NCI-H1694 treated with DMSO at 0.1 percent for 48 hours (cell line): ENCODE data around the gene BCKDHB.
"Not testable (repeated sequence)": the region's sequence is repeated elsewhere in the genome, so short reads cannot be mapped to it uniquely, and the experiment has no call there.

Experiments
- DNase-seq: peaks from one replicate; lab custom pipeline; 2025; lab: John Stamatoyannopoulos, UW

BCKDHB gene

DNA sequence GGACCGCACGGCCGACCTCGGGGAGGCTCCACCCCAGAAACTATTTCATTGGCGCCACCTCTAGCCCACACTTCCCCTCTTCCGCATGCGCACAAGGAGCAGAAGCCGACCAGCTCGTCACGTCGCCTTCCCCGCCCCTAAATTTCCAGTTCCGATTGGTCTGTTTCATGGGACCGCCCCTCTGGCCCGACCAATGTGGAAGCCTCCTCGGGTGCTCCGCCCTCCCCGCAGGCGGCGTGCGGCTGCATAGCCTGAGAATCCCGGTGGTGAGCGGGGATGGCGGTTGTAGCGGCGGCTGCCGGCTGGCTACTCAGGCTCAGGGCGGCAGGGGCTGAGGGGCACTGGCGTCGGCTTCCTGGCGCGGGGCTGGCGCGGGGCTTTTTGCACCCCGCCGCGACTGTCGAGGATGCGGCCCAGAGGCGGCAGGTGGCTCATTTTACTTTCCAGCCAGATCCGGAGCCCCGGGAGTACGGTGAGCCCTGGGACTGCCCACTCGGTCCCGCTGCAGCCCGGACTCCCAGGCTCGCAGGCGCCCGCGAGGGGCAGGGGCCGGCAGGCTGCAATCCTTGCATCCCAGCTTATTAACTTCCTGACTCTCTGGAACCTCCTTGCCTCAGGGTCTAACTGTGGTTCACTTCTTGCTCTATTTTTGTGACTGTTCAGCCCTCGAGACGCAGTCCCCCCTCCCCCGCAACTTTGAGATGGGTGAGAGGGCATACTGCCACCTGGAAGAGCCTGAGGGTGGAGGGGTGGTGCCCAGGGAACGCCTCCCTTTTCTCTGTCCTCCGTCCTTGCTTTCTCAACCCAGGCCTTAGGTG lies at the start of gene BCKDHB:
Gene BCKDHB, plus strand, starts transcription at position 254 of the 818 bp plus-strand sequence. Its CDS starts 23 bp downstream, at position 277.
- DNase-seq, result peak; percentile 94

DNA sequence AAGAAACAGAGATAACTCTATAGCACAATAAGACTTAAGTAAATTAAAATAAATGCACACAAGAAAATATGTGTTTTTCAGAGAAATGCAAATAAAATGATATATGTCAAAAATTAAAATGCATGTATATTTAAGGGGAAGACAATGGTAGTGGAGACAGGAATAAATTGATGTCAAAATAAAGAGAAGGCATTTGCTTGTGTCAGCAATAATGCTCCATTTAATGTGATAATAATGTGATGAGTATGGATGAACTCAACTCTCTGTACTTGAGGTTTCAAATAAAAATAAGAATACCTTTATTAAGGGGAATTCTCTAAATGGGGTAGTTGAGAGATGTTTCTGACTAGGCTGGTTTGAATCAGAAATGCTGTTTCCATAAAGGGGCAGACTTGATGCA lies 45.7 kb upstream of the BCKDHB start:
- DNase-seq, result no peak

DNA sequence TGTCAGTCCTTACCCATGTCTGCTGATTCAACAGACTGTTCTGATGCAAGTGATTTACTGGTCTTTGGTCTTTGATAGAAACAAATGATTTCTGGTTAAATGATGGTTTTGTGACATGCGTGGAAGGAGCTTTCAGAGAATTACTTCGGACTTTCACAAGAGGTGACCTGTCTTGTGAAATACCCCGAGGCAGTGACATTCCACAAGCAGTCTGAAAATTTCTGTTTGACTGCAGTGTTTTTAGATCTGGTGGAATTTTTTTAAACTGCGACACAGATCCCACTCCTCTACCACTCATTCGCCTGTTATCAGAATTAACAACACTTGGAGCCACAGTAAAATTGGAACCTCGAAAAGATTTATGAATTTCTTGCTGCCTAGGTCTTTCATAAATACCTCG lies 38.3 kb upstream of the BCKDHB start:
- DNase-seq, result not testable (repeated sequence)

DNA sequence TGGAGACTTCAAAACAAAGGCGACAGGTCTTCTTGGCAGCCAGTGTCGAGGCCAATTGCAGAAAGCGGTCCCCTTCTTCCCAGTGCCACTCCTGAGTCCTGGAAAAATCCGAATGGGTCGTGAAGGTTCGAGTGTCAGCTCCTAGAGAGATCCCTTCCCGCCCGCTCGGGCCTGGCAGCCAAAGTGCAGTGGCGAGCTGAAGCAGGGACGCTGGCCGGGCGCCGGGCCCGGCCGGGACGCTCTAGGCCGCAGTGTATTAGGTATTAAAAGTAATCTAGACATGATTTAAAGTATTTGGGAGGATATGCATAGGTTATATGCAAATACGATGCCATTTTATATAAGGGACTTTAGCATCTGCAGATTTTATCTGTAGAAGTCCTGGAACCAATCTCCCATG lies 36.0 kb upstream of the BCKDHB start:
- not testable (repeated sequence) for DNase-seq

DNA sequence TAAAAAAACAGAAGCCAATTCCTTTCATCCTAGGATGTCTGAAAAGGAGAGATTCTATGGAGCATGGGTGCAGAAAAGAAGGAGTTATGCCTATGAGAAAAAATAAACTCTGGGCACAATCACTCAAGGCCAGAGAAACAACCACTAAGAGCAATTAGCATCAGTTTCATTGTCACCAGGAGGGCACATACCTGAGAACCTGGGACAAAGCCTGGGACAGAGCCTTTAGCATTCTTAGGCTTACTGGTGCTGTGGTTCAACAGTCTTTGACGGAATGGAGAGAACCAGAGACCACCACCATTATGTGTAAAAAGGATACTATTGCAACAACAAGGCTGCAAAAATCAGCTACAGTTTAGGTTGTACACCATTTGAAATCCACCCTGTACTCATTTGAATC lies 29.4 kb upstream of the BCKDHB start:
- DNase-seq, result no peak

DNA sequence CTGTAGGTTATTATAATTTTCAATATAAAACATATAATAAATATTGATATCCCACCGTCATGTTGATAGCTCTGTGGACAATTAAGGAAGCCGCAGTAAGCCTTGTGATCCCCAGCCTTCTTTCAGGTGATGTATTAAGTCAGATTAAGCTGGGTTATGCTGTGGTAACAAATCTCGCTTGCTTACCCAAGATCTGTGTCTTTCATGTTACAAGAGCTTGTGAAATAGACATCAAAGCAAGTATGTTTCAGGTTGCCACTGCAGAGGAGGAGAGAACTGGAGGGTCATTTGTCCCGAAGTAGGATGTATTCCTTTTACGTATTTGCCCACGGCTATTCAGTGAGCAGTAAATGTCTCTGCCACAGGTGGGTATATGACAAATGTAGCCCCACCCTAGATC lies 17.8 kb upstream of the BCKDHB start:
- no peak for DNase-seq

DNA sequence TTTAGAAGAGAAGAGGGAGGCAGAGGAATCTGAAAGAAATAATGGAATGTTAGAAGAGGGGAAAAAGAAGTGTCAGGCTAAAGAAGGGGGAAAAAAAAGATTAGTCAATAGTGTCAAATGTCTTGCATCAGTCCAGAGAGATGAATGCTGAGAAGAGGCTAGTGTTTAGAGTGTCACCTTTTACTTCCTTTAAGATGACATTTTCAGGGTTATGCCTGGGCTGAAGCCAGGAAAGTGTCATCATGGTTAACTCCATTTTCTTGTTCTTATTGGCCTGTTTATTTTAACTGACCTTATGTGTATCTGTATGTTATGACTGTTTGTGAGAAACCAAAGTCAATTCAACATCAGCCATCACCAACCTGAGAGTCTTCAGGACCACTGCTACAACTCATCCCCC lies 15.0 kb upstream of the BCKDHB start:
- no peak for DNase-seq

DNA sequence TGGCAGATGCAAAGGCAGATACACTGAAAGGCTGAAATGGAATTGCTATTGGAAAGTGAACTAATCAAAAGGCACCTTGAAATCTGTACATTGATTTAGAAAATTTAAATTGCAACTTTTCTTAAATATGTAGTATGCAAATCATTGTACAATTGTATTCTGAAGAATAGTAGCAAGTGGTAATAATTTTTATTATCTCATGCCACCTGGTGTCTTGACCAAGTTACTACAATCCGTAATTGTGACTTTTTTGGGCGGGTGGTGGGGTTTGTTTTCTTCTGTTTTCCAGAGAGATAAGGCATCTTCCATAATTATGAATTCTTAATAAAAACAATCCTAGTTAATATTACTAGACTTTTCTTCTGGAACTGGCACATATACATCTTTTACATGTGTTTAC lies 12.5 kb upstream of the BCKDHB start:
- peak; percentile 24 for DNase-seq

DNA sequence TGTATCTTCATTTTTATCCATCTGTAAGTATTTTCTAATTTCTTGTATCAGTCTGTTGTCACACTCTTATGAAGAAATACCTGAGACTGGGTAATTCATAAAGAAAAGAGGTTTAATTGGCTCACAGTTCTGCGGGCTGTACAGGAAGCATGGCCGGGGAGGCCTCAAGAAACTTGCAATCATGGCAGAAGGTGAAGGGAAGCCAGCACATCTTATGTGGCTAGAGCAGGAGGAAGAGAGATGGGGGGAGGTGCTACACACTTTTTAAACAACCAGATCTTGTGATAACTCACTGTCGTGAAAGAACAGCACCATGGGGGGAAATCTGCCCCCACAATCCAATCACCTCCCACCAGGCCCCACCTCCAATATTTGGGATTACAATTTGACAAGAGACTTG lies 10.9 kb upstream of the BCKDHB start:
- DNase-seq, result no peak

DNA sequence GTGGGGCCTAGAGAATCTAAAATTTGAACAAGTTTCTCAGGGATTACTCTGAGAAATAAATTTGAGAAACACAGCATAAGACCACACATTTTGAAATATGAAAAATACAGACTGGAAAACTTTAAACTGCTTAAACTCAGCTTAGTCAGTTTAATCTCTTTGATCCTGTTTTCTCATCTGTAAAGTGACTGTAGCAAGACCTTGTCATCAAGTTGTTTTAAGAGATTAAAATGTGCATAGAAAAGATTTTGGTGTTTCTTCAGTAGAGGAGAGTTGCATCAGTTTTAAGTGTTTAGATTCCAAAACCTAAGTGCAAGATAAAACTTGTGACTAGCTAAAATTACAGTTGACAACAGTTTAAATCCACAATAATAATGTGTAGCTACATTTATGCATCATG lies 8.1 kb upstream of the BCKDHB start:
- DNase-seq, result no peak

DNA sequence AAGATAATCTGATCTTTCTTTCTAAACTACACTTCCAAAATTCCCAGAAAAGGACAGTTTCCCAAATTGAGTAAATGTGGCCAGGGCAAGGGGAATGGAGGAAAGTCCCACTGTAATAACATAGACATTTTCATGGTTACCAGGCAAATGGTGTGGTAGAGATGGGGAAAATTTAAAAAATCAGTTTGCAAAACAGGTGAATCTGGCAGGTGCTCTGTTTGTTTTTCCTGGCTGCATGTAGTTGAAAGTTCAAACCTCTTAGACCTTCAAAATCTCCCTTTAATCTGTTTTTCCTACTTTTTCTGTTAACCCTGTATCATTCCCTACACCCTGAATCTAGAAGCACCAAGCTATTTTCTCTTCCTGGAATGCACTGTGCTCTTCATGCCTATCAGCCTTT lies 2.0 kb upstream of the BCKDHB start:
- DNase-seq, result no peak

DNA sequence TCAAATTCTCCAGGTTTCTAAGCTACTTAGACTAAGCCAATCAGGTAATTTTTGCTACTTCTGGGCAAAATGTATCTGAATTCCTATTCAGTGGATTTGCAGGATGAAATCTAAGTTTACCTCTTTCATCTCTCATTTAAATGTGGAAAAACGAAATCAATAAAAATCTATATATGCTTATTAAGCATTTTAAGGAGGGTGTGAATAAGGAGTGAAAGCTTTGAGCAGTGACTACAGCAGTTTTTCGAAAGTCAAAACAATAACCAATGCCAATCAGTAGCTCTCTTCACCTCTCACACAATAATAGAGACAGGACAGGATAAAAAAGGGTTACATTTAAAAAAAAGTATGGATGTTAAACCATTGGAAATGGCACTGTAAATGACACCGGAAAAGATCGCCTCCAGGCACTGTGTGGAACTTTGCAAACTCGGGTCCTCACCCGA lies 476 bp upstream of the BCKDHB start:
- no peak for DNase-seq

DNA sequence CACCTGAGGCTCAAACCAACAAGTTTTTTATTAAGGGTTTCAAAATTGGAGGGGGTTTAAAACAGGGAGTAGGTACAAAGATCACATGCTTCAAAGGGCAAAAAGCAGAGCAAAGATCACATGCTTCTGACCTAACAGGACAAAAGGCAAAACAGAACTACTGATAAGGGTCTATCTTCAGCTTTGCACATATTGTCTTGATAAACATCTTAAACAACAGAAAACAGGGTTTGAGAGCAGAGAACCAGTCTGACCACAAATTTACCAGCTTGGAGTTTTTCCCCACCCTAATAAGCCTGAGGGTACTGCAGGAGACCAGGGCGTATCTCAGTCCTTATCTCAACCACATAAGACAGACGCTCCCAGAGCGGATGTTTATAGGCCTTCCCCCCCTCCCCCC lies 16.1 kb downstream of the BCKDHB start:
- not testable (repeated sequence) for DNase-seq

DNA sequence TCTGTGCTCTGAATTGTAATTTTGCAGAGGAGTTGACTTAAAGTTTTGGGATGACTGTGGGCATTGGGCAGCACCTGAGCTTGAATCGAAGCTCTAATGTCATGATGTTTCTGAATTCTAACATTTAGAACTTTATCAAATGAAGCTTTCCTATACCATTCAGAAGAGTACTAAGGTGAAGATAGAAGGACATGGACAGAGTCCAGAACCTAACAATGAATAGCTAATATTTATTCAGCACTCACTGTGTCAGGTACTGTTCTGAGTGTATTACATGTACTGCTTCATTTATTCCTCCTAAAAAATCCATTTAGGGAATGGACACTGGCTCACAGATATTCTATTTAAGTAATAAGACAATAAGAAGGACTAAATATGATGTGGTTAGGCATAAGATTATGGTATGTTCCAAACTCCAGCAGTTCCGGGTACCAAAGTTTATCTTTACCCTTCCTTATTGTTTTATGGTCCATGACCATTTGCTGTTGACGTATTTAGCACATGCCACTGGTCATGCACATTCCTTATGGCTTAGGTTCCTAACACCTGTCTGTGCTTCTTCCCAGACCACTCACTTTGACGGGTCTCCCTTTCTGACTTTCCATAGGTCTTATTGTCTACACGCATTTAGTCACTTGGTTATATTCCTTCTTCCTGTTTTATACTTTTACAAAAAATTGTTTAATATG lies 20.3 kb downstream of the BCKDHB start:
- no peak for DNase-seq

DNA sequence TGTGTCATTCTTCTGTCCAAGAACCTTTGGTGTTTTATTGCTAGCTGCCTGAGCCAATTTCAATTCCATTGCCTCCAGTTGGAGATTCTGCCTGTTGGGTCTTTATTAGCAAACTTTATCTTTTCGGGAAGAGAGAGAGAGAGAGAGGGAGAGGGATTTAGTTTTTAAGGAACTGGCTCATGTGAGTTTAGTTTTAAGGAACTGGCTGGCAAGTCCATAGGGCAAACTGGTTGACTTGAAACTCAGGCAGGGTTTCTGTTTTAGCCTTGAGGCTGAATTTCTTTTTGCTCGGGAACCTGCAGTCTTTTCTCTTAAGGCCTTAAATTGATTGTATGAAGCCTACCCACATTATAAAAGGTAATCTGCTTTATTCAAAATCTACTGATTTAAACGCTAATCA lies 23.0 kb downstream of the BCKDHB start:
- DNase-seq, result no peak

DNA sequence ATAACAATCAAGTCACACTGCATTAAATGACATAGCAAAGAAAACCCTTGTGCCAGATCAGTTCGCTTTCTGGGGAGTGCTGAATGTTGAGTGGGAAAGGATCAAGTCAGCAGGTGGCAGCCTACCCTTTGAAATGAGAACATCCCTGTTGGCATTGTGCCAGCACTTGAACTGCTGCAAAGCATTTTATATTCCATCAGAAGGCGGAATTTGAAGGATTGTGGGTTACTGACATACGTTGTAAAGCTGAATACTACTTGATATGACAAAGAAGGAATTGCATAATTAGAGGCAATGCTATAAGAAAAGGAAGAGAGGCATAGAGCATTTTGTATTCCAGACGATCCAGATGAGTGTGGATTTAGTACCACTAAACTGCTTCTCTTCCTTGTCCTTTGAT lies 26.5 kb downstream of the BCKDHB start:
- DNase-seq, result peak; percentile 30

DNA sequence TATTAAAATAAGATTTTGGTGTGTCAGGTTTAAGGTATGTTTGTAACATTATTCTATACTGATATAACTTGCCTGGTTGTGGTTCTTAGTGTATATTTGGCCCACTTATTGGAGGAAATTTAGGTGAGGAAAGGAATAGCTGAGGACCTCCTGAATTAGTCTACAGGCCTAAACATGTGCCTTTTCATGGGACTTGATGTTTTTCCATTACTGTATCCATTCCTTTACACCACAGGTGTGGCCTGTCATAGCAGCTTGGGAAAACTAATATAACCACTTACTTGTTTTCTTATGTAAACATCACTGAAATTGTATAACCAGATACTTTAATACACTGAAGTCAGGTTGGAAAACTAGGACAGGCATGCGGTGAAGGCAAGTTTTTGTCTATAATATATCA lies 27.6 kb downstream of the BCKDHB start:
- DNase-seq, result no peak

DNA sequence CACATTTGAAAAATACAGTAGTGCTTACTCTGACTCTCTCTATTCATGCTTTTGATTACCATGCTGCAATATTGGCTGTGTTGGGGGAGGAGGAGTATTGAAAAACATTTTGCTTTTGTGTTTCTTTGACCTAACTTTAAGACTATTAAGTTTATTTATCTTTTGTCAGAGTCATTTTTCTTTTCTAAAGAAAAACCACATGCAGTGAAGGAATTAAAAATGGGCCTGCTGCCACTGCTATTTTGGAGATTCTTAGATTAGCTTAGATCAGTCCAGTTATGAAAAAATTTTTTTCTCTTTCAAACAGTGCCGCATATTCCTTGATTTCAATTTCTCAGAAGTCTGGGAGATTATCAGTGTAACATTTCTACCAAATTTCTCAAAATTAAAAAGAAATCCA lies 36.1 kb downstream of the BCKDHB start:
- DNase-seq, result no peak

DNA sequence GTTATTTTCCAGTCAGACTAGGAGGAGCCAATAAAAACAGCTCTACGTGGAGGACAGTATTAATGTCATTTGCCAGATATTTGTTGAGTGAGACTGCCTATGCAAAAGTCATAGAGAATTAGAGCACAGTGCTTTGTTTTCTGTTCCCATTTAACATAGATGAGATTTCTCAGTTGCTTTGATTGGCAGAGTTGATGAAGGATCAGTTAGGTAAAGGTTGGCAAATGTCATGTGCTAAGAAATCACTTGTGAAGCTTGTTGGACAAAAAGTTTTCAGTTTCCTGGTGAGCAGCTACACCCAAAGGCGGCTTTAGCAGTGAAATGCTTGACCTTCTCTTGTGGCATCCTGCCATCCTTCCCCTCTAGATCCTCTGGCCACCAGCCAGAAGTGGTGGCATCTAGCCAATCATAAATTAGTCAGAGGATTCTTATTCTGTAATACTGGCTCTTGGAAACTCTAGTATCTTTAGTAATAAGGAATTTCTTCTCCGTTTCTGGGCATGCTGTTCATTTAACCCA lies 37.0 kb downstream of the BCKDHB start:
- no peak for DNase-seq

DNA sequence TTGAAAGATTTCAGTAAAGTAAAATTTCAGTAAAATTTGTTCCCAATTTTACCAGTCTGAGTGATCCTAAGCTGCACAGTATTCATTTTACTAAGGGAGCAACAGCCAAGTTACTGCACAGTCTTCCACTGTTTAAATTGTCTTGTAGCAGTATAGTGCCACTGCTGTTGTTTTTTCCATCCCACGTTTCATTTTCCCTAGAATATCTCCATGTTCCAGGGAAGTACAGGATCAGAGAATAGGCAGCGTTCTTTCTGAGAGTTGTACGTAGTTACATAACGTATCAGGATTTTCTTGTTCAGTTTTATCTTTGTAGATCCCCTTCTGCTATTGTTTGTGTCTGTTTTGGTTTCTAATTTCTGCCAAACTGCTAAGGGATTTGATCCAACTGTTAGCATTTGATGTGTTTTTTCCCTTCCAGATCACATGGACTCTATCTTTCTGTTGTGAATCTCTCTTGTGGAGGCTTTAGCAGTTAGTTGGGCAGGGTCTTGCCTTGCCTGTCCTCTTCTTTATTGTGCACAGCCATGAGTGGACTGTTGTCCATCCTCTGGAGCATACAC lies 38.4 kb downstream of the BCKDHB start:
- DNase-seq, result no peak

DNA sequence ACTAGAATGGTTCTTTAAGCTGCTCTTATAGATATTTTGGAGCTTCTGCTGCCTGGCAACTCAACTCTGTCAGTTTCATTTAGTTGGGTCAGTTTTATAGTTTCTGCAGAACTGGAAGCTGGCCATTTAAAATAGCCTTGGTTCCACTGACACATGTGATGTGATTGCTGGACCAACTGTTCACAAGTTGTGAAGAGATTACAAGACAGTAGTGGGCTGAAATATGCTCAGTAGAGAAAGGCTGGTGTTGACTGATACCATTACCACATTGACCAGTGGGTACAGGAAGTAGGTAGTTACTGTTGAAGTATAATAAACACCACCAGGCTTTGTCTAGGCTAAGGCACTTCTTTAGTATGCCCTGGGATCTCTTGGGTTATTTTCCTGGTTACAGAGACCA lies 39.0 kb downstream of the BCKDHB start:
- no peak for DNase-seq

DNA sequence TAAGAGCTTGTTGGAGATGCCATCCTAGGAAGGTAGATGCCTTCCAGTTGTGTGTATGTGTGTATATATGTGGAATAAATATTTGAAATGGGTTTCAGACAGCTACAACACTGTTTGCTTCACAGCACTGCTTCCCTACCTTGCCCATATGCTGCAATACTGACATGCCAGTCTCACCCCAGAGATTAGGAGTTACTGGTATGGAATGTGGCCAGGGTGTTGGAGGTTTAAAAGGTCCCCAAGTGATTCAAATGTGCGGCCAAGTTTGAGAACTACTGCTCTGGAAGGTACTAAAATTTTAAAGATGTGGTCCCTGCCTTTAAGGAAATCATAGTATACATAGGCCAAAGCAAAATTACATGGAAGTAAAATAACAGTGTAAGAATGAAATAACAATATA lies 39.5 kb downstream of the BCKDHB start:
- DNase-seq, result no peak

DNA sequence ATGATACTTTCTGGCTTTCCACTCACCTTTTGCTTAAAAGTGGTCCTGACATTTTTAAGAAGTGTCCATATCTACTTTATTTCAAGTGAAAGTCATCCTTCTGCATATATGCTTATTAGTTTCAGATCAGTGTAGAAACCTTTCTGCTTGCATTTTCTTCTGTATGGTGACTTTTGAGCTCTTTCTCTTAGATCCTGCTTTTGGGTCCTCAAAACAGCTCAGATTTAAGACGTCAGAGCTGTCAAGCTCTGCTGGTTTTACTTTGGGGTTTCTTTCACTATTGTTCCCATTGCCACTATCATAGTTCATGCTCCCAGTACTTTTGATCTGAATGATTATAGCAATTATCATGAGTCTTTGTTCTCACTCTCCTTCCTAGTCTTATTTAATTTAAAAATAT lies 41.7 kb downstream of the BCKDHB start:
- DNase-seq, result no peak
